Measurements from ENCODE around the gene EPN2.

- no peak for TF ChIP-seq CTCF (IDR thresholded peaks at IDR 0.05)
- no peak for TF ChIP-seq POLR2A (IDR thresholded peaks at IDR 0.05)
These were observed 7.6 kb downstream of the EPN2 start for GRCh38 chr17:19244781-19245180.
